Pancreas (tissue), 10 donors: ENCODE results near the gene CYP3A5. TPM values are rescaled to one million over a fixed set of nuclear protein-coding genes. Genes with fewer than 3 reads are reported as not detected.

ENCODE experiments used
- ATAC-seq, 4 donors: fragments of 200-7000 bp; cut with Tn5 transposase; one replicate each; pipeline versions ENCODE4 v1.8.0 to v1.9.1; 2020; ENCODE audit warnings: mild to moderate bottlenecking in 4 of 4, moderate library complexity in 4 of 4
- DNase-seq, 6 donors: peaks; one replicate each; pipeline ENCODE4 v3.0.0-alpha.2; 2020
- FAIRE-seq: peaks from 2 replicates; lab custom pipeline; 2012; peaks lifted over from hg19 to GRCh38; lab: Jason Lieb, UNC
- H3K27ac ChIP-seq, 4 donors: fragments of 200-600 bp; sonication (generic); 1 replicate in 3 of 4; 2 replicates in 1 of 4; pipeline versions ENCODE4 v1.5.0 to v1.8.0; 2020
- H3K27me3 ChIP-seq, 4 donors: fragments of 200-600 bp; one replicate each; pipeline ENCODE4 v1.8.0; 2021
- H3K36me3 ChIP-seq, 3 donors: fragments of 200-600 bp; sonication (generic) in 1 of 3; one replicate each; pipeline versions ENCODE4 v1.5.0 to v1.8.0; 2020 to 2021
- H3K4me1 ChIP-seq, 3 donors: fragments of 200-600 bp; one replicate each; pipeline ENCODE4 v1.8.0; 2021
- H3K4me3 ChIP-seq, 4 donors: fragments of 200-600 bp; sonication (generic) in 2 of 4; one replicate each; pipeline versions ENCODE4 v1.5.0 to v1.8.0; 2020 to 2021
- H3K9me3 ChIP-seq, 4 donors: fragments of 200-600 bp; one replicate each; pipeline ENCODE4 v1.8.0; 2021
- CTCF ChIP-seq, 4 donors: fragments of 200-600 bp; sonication (generic) in 3 of 4; IDR thresholded peaks; one replicate each; pipeline versions ENCODE4 v1.5.0 to v1.8.0; 2021; ENCODE audit warnings: antibody characterized with exemption in 4 of 4
- WGBS, 2 donors: extraction: QIAGEN DNeasy Blood & Tissue Kit; methylation state at CpG; one replicate each; pipeline ENCODE4 v1.1.7; 2013; 5-methylcytosine and 5-hydroxymethylcytosine counted together
- intact Hi-C, 3 donors: fragments of 100-400 bp; cut with DNase I; formaldehyde crosslinking; loops; one replicate each; pipeline versions ENCODE4 v1.11.1 to v1.14.2; 2022
- polyA plus RNA-seq, 2 donors: library from polyadenylated mRNA; stranded (reverse); fragments of 200-250 nt; gene quantifications; one replicate each; pipeline ENCODE4 v1.2.3, GENCODE V29; 2013
- total RNA-seq, 6 donors: library from RNA; stranded (reverse); fragmentation: NEBNext Ultra II Directional in 4 of 6; extraction: Animal tissue kit (Norgen Biotek cat#: 25700) in 4 of 6; gene quantifications; one replicate each; pipeline versions ENCODE4 v1.2.1 to v1.2.4, GENCODE V29; 2021 to 2023
- donor health status: healthy with polysubstance abuse.
- donor health status: DM: no; HTN: no; CAD: no; lungs with moderate emphysema.
- donor health status: DM: no; HTN: no; CAD: no.
- donor health status: control.
- donor health status: control.
- donor health status: Bipolar disorder and iron deficiency.
- donor health status: DM: yes; HTN: yes; CAD: no.
- donor health status: DM: no; HTN: no; CAD: no.
- donor health status: DM: no; HTN: no; CAD: no.
- donor health status: DM: yes; HTN: yes; CAD: no.

CYP3A5 gene
- total and polyA plus RNA-seq, 8 donors: 10.0 to 219 (median 58.0) TPM

GRCh38 chr7:99652671-99653070 is 27.1 kb downstream of the CYP3A5 start:
- no peaks in the 10 kb centered on the region for H3K27me3 ChIP-seq
- no peaks in the 10 kb centered on the region for H3K36me3 ChIP-seq
- intact Hi-C loops: no loop called here
- no peak for DNase-seq
- FAIRE-seq: no peak
- H3K4me3 ChIP-seq: no peak overlapping the region
- TF ChIP-seq CTCF (IDR thresholded peaks at IDR 0.05): no peak
- H3K9me3 ChIP-seq: no peaks in the 10 kb centered on the region
- ATAC-seq: peak in 2 of 4 donors; percentile 4 to 8
- H3K27ac ChIP-seq: no peak overlapping the region
- no peaks in the 10 kb centered on the region for H3K4me1 ChIP-seq
- WGBS, 2 donors: 94 to 98% methylated on average over 2 of the region's 2 CpGs

GRCh38 chr7:99651290-99651689 is 28.5 kb downstream of the CYP3A5 start:
- TF ChIP-seq CTCF (IDR thresholded peaks at IDR 0.05): no peak
- FAIRE-seq (no peak), DNase-seq (no peak), ATAC-seq (peak in 1 of 4 donors; percentile 7)
- Histone ChIP-seq H3K27ac (no peak overlapping the region), H3K27me3 (no peaks in the 10 kb centered on the region), H3K4me1 (no peaks in the 10 kb centered on the region), H3K4me3 (no peak overlapping the region), H3K36me3 (no peaks in the 10 kb centered on the region), H3K9me3 (no peaks in the 10 kb centered on the region)
- intact Hi-C loops: no loop called here
- WGBS, 2 donors: 93 to 99% methylated on average over 2 of the region's 2 CpGs

- intact Hi-C loops: no loop called here
- H3K9me3 ChIP-seq: no peaks in the 10 kb centered on the region
- WGBS, 2 donors: 94 to 96% methylated on average over 2 of the region's 2 CpGs
Measured at GRCh38 chr7:99648843-99649242, 31.0 kb downstream of the CYP3A5 start.

GRCh38 chr7:99645590-99645989 is 34.2 kb downstream of the CYP3A5 start:
- no peak for TF ChIP-seq CTCF (IDR thresholded peaks at IDR 0.05)
- WGBS, 2 donors: 95 to 100% methylated on average over 1 of the region's 1 CpG
- no peak overlapping the region for H3K27ac ChIP-seq
- no peaks in the 10 kb centered on the region for H3K36me3 ChIP-seq
- H3K4me3 ChIP-seq: no peak overlapping the region
- FAIRE-seq (no peak), ATAC-seq (no peak), DNase-seq (no peak)
- no peaks in the 10 kb centered on the region for H3K27me3 ChIP-seq
- no peaks in the 10 kb centered on the region for H3K4me1 ChIP-seq
- H3K9me3 ChIP-seq: no peaks in the 10 kb centered on the region
- intact Hi-C loops: no loop called here

More at GRCh38 chr7:99648843-99649242, 31.0 kb downstream of the CYP3A5 start:
- no peak for TF ChIP-seq CTCF (IDR thresholded peaks at IDR 0.05)
- H3K27ac ChIP-seq: no peak overlapping the region
- H3K27me3 ChIP-seq: no peaks in the 10 kb centered on the region
- H3K36me3 ChIP-seq: no peaks in the 10 kb centered on the region
- H3K4me1 ChIP-seq: no peaks in the 10 kb centered on the region
- DNase-seq: no peak
- ATAC-seq: no peak
- H3K4me3 ChIP-seq: no peak overlapping the region
- FAIRE-seq: no peak

GRCh38 chr7:99644431-99644830 is 35.4 kb downstream of the CYP3A5 start:
- H3K27me3 ChIP-seq: no peaks in the 10 kb centered on the region
- 96 to 100% methylated on average over 3 of the region's 3 CpGs for WGBS, 2 donors
- FAIRE-seq: no peak
- H3K9me3 ChIP-seq: no peaks in the 10 kb centered on the region
- TF ChIP-seq CTCF (IDR thresholded peaks at IDR 0.05): no peak
- no peaks in the 10 kb centered on the region for H3K4me1 ChIP-seq
- ATAC-seq: no peak
- no peaks in the 10 kb centered on the region for H3K36me3 ChIP-seq
- no peak for DNase-seq
- H3K4me3 ChIP-seq: no peak overlapping the region
- H3K27ac ChIP-seq: no peak overlapping the region
- intact Hi-C loops: no loop called here
